Measurements from ENCODE around the gene CNOT11.

Gene CNOT11

DNA sequence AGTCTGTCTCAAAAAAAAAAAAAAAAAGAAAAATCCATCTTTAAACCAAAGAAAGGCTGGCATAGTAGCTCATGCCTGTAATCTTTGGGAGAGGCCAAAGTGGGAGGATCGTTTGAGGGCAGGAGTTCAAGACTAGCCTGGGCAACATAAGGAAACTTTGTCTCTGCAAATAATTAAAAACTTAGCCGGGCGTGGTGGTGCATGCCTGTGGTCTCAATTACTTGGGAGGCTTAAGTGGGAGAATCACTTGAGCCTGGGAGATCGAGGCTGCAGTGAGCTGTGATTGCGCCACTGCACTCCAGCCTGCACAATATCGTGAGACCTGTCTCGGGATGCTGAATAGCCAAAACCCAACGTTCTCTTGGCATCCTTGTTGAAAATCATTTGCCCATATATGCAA lies 6.1 kb downstream of the CNOT11 start:
- Mint-ChIP-seq H3K4me3 (no peak overlapping the region), H3K4me1 (peaks cover 49% of the 10 kb centered on the region), H3K9me3 (no peaks in the 10 kb centered on the region), H3K27me3 (no peaks in the 10 kb centered on the region), H3K27ac (no peak overlapping the region)
- no peak for ATAC-seq
- no peak for DNase-seq

DNA sequence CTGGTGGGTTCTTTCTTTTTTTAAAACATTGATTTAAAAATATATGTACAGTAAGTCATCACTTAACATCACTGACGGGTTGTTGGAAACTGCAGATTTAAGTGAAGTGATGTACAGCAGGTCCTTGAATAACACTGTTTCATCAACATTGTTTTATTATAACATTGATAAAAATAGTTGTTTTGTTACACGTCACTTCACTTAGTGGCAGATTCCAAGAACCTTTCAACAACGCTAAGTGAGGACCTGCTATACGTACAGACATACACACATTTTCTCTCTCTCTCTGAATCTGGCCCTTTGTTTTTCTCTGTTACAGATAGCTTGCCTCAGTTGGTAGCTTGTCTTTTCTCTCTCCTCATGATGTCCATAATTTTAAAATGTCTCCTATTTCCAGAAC lies 9.5 kb downstream of the CNOT11 start:
- Mint-ChIP-seq H3K4me1 (peaks cover 41% of the 10 kb centered on the region), H3K27ac (peak overlapping the region in 1 of 2 donors; percentile 66), H3K4me3 (no peak overlapping the region), H3K9me3 (no peaks in the 10 kb centered on the region), H3K27me3 (no peaks in the 10 kb centered on the region)
- DNase-seq: no peak
- no peak for ATAC-seq

DNA sequence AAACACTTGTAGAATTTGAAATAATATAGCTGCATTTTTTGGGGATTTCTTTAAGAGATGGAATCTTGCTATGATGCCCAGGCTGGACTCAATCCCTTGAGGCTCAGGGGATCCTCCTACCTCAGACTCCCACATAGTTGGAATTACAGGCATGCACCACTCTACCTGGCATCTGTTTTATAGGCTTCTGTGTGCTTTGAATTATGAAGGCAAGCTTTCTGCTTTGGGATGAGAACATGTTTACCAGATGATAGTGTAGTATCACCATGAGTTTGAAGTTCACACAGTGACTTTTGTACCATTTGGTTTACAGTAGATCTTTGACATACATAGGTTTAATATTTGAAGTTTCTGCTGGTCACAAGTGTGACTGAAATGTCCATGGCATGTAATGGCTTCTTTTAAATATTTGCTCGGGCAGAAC lies 10.7 kb downstream of the CNOT11 start:
- no peak for DNase-seq
- Mint-ChIP-seq H3K9me3 (no peaks in the 10 kb centered on the region), H3K4me3 (no peak overlapping the region), H3K27me3 (no peaks in the 10 kb centered on the region), H3K27ac (no peak overlapping the region), H3K4me1 (peaks cover 44% of the 10 kb centered on the region)
- ATAC-seq: no peak

DNA sequence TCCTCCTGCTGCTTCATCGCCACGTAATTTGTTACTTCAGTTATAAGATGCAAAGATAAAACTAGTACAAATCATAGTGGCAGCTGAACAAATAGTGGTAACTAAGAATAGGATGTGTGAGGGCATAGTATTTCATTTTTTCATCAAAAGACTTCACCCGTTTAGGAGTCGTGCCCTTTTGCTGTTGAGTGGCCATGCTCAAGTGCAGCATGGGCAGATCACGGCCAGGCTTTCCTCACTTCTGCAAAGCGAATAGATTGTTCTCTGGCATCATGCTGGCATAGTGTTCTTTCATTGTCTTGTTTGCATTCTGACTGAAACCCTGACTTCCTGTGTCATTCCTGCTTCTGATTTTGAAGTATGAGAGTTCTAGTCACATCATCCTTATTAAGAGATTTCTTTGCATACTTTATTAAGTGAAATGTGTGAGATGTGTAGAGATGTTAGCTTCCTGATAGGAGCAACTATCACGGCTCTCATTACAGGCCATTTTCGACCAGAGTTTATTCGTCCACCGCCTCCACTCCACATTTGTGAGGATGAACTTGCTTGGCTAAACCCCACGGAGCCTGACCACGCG lies 11.8 kb downstream of the CNOT11 start:
- Mint-ChIP-seq H3K27ac (no peak overlapping the region), H3K27me3 (no peaks in the 10 kb centered on the region), H3K4me3 (no peak overlapping the region), H3K9me3 (no peaks in the 10 kb centered on the region), H3K4me1 (peaks cover 41% of the 10 kb centered on the region)
- DNase-seq (no peak), ATAC-seq (no peak)

DNA sequence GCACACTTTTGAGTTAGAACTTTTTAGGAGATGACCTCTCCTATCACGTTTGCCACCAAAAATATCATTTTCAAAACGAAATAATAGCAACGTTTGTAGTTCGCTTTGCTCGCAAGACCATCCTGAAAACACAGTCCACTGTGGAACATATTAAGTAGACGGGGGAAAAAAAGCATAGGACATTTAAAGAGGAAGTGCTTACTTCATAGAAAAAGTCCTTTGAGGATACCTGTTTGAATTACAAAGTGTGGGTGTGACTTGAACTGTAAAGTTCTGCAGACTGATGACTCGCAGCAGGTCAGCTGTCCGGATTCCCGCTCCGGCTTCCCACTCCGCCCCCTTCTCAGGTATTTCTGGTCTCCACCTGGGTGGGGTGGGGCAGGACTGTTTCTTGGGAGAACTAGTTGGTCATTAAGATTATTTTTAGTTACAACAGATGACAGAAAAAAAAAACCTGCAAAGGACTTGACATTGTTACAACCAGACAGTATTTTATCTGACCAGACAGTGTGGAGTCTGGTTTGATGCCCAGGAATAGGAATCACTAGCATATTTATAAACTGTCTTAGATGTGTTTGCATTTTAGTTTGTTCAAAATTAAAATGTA lies 13.3 kb downstream of the CNOT11 start:
- DNase-seq (no peak), ATAC-seq (no peak)
- Mint-ChIP-seq H3K27ac (peak overlapping the region in 1 of 2 donors; percentile 48), H3K4me1 (peaks cover 52% of the 10 kb centered on the region), H3K27me3 (no peaks in the 10 kb centered on the region), H3K4me3 (no peak overlapping the region), H3K9me3 (no peaks in the 10 kb centered on the region)

DNA sequence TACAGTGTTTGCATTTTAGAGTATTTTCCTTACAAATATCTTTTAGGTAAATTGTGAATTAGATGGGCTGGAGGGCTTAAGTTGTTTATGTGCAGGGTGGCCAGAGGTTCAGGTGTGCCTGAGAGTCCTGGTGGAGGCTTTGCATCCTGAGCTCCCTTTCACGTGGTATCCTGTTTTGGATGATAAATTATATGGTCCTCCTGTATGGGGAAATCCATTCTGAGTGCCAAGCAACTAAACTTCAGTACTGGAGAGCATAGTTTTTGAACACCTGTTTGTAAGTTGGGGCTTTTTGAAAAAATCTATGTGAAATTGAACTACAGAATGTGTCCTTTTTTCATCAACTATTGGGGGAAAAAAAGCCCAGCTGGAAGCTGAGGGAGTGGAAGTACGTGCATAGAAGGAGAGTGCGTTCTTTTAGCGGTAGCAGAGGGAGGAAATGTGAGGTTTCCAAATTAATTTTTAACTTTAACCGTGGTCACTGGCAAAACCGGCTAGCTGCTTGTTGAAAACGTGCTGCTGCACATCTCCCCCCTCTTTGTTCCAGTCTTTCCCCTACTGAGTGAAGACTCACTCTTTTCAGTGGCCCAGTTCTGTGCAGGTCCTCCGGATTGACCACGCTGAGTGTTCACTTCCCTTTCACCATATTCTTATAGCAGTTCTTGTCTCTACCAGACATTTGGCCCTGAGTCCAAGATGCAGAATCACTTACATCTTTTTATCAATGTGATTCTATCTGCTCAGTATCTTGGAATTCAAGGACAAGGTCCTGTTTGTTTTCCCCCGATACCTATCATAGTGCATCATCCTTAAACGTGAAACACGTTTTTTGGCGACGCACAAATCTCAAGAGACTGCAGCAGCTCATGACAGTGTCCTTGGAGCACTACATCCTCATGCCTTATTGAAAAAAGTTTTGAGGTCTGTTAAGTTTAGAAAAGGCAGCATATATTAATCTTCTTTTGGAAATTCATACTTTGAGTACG lies 15.3 kb downstream of the CNOT11 start:
- ATAC-seq (no peak), DNase-seq (no peak)
- peak overlapping the region; percentile 1 to 42 for H3K27ac Mint-ChIP-seq
- no peak overlapping the region for H3K4me3 Mint-ChIP-seq
- no peaks in the 10 kb centered on the region for H3K9me3 Mint-ChIP-seq
- no peaks in the 10 kb centered on the region for H3K27me3 Mint-ChIP-seq
- H3K4me1 Mint-ChIP-seq: peaks cover 65% of the 10 kb centered on the region

DNA sequence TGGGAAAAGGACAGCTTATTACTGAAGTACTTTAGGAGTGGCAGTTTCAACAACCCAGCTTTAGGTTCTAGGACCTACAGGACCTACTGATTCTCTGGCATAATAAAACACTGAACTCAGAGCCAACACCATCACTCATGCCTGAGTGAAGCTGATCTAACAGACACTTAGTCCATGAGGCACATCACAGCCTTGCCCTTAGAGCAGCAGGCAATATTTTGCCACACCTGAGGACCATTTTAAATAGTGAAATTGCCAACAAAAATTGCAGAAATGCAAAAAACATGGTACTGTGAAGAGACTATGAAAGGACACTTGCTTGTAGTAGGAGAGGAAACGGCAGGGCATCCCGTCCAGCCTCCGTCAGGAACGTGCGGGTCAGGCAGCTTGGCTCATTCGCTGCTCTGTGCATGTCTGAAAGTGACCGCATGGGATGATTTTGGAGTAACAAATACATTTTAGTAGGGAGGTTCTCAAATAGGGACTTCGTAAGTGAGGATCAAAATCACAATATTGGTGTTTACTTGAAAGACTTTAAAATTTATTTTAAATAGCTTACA lies 18.1 kb downstream of the CNOT11 start:
- DNase-seq (no peak), ATAC-seq (no peak)
- H3K4me3 Mint-ChIP-seq: no peak overlapping the region
- peaks cover 67% of the 10 kb centered on the region for H3K4me1 Mint-ChIP-seq
- no peaks in the 10 kb centered on the region for H3K9me3 Mint-ChIP-seq
- H3K27ac Mint-ChIP-seq: peak overlapping the region; percentile 40 to 89
- no peaks in the 10 kb centered on the region for H3K27me3 Mint-ChIP-seq

DNA sequence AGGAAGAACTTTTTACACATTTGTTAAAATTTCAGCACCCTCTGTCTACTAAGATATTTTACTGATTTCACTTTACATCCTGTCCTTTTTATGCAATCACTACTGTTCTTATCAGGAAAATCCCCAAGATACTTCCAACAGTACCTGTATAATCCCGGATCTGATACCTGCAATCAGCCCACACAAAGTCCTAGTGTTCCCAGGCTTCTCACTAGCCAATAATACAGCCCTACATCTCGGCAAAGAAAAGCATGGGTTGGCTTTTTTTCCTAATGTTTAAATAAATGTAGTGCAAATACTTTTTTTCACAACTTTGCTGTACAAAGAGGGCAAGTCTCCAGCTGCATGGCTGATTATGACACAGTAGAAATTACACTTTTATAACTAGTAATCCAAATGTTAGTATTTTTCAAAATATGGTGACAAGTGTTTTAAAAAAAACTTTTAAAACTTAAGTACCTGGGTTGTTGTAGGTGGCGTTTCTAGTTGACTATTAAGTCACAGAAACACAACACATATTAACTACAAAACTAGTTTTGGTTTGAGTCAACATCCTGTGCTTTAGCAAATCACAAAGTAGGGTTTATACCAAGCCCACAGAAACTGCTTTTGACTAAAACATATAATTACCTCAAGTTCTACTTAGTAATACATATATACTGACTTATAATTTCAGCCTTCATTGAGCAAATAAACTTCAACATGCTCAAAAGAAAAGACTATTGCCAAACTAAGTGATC lies 19.5 kb downstream of the CNOT11 start:
- Mint-ChIP-seq H3K27me3 (no peaks in the 10 kb centered on the region), H3K4me3 (peak overlapping the region; percentile 32 to 41), H3K9me3 (no peaks in the 10 kb centered on the region), H3K4me1 (peaks cover 56% of the 10 kb centered on the region), H3K27ac (peak overlapping the region; percentile 34 to 90)
- DNase-seq (no peak), ATAC-seq (peak; percentile 99)

DNA sequence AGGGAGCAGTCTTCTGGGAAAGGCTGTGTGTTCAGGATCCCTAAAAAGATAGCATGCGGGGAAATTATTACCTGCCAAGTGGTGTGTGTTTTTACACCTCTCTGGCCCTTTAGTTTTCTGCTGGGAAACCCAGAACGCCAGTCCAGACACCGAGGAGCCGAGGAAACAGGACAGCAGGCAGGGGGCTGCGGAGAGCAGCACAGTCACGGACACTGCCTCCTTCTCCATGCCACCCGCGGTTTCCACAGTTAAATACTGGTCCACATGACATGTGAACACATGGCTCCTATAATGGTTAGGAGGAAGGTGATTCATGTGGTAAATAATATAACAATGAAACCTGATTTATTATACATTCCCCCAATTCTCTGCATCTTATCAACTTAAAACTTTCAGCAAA lies 20.4 kb downstream of the CNOT11 start:
- no peak for DNase-seq
- peak overlapping the region in 1 of 2 donors; percentile 68 for H3K27ac Mint-ChIP-seq
- H3K9me3 Mint-ChIP-seq: no peaks in the 10 kb centered on the region
- no peak for ATAC-seq
- no peaks in the 10 kb centered on the region for H3K27me3 Mint-ChIP-seq
- peak overlapping the region in 1 of 2 donors; percentile 12 for H3K4me3 Mint-ChIP-seq
- H3K4me1 Mint-ChIP-seq: peaks cover 52% of the 10 kb centered on the region

DNA sequence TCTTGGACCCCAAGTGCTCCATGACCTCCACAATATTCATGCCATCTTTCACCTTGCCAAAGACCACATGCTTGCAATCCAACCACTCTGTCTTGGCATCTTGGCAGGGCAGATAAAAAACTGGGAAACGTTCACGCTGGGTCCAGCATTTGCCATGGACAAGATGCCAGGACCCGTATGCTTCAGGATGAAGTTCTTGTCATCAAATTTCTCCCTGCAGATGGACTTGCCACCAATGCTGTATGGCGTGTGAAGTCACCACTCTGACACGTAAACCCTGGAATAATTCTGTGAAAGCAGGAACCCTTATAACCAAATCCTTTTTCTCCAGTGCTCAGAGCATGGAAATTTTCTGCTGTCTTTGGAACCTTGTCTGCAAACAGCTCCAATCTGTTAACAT lies 21.5 kb downstream of the CNOT11 start:
- no peak for ATAC-seq
- DNase-seq: no peak
- H3K27me3 Mint-ChIP-seq: no peaks in the 10 kb centered on the region
- H3K4me1 Mint-ChIP-seq: peaks cover 49% of the 10 kb centered on the region
- no peak overlapping the region for H3K4me3 Mint-ChIP-seq
- no peaks in the 10 kb centered on the region for H3K9me3 Mint-ChIP-seq
- peak overlapping the region in 1 of 2 donors; percentile 65 for H3K27ac Mint-ChIP-seq

DNA sequence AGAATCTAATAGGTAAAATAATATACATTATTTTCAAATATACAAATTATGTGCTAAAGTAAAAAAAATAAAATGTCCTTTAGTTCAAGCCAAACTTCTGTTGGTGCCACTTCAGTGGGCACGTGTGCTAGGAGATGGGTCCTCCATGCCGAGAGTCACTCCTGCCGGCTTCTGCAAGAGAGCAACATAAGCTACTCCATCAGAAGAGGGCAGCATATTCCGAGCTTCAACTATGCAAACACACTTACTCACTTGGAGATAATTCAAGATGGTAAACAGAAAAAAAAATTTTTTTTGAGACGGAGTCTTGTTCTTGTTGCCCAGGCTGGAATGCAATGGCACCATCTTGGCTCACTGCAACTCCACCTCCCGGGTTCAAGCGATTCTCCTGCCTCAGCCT lies 24.4 kb downstream of the CNOT11 start:
- H3K27me3 Mint-ChIP-seq: no peaks in the 10 kb centered on the region
- H3K9me3 Mint-ChIP-seq: no peaks in the 10 kb centered on the region
- no peak overlapping the region for H3K4me3 Mint-ChIP-seq
- DNase-seq (no peak), ATAC-seq (no peak)
- H3K4me1 Mint-ChIP-seq: peaks cover 32% of the 10 kb centered on the region
- no peak overlapping the region for H3K27ac Mint-ChIP-seq

DNA sequence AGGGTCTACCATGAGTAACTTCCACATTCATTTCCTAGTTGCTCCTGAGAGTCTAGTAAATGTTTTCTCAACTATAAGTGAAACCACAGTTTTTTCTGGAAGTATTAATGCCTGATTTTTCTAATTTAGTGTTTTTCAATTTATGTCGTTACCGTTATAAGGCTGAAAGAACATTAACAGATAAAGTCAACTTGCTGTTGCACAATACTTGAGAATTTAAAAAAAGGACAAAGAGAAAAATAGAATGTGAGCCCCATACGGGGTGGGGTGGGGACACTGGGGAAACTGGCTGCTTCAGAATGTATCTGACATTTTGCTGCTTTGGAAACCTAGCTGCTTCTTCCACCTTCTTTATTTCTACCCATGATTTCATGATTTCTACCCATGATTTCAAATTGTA lies 26.2 kb downstream of the CNOT11 start:
- no peak for ATAC-seq
- Mint-ChIP-seq H3K27me3 (no peaks in the 10 kb centered on the region), H3K27ac (no peak overlapping the region), H3K9me3 (no peaks in the 10 kb centered on the region), H3K4me3 (no peak overlapping the region), H3K4me1 (peaks cover 23% of the 10 kb centered on the region)
- no peak for DNase-seq

DNA sequence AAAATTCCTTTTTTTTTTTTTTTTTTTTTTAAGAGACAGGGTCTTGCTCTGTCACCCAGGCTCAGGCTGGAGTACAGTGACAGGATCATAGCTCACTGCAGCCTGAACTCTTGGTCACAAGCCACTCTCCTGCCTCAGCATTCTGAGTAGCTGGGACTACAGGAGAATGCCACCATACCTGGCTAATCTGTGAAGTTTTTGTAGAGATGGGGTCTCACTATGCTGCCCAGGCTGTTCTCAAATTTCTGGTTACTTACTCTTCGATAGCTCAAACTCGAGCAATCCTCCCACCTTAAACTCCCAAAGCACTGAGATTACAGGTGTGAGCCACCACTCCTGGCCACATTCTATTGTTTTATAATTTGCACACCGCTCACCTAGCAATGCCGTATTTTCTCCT lies 28.8 kb downstream of the CNOT11 start:
- peaks cover 18% of the 10 kb centered on the region for H3K4me1 Mint-ChIP-seq
- no peak overlapping the region for H3K27ac Mint-ChIP-seq
- no peaks in the 10 kb centered on the region for H3K9me3 Mint-ChIP-seq
- no peaks in the 10 kb centered on the region for H3K27me3 Mint-ChIP-seq
- no peak for ATAC-seq
- no peak overlapping the region for H3K4me3 Mint-ChIP-seq
- DNase-seq: no peak

DNA sequence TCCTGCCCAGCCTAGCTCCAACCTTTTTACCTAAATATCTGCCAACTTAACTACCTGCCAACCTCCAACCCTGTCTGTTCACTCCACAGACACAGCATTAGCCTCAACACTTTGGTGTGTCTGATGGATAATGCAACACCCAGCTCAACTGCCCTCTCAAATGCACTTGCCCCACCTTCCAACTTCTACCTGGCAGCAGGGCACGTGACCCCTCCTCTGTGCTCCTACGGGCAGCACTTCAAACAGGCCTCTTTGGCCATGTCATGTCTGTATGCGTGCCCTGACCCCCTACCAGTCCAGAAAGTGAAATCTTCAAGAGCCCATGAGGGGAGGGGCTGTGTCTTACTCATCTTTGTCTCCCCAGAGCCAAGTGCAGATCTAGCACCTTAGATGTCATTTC lies 30.3 kb downstream of the CNOT11 start:
- no peaks in the 10 kb centered on the region for H3K27me3 Mint-ChIP-seq
- H3K9me3 Mint-ChIP-seq: no peaks in the 10 kb centered on the region
- peaks cover 17% of the 10 kb centered on the region for H3K4me1 Mint-ChIP-seq
- DNase-seq (no peak), ATAC-seq (no peak)
- no peak overlapping the region for H3K4me3 Mint-ChIP-seq
- H3K27ac Mint-ChIP-seq: peak overlapping the region; percentile 1 to 76

DNA sequence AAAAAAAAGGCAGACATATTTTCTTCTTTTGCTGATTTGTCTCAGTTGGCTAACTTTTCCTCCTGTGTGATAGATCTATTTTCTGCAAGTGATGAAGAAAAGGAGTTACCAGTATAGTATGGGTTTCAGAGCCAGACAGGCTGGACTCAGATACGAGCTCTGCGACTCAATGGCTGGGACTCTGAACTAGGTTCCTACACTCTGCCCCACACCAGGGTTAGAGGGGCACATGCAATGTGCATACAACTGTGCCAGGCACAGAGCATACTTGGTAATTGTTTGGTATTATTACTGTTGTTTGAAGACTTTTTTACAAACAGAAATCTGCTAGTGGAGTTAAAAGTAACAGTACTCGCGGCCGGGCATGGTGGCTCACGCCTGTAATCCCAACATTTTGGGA lies 34.0 kb downstream of the CNOT11 start:
- no peak for DNase-seq
- Mint-ChIP-seq H3K27ac (no peak overlapping the region), H3K9me3 (no peaks in the 10 kb centered on the region), H3K27me3 (no peaks in the 10 kb centered on the region), H3K4me1 (peaks cover 14% of the 10 kb centered on the region), H3K4me3 (no peak overlapping the region)
- no peak for ATAC-seq

Data from stimulated activated naive CD8-positive, alpha-beta T cell treated with anti-CD3 and anti-CD28 coated beads, Interleukin-15, amount 100 ng/mL, for 72 hours (primary cell).